ENCODE measurements around the gene PPFIA2.

Gene PPFIA2

GRCh38 chr12:81417056-81417455 lies 342.1 kb downstream of the PPFIA2 start:
- DNase-seq = no peak

- no peak for DNase-seq
Observed at GRCh38 chr12:81416571-81416970, 342.6 kb downstream of the PPFIA2 start.

DNA sequence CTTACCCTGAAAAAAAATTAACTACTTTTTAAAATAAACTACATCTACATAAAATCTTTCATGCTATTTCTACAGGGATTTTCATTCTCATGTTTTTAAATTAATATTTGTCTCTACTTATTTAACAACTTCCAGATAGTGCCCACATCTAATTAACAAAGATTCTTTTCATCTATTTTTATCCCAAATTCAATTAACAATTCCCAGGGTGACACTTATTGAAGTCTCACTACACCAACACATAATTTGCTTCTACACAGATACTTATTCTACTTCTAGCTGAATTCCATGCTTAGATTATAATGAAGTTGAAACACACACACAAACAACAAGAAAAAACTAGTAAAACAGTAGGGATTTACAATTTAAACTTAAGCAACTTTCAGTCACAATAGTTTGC lies 344.7 kb downstream of the PPFIA2 start:
- DNase-seq = no peak

GRCh38 chr12:81412940-81413339 lies 346.2 kb downstream of the PPFIA2 start:
- no peak for DNase-seq

DNA sequence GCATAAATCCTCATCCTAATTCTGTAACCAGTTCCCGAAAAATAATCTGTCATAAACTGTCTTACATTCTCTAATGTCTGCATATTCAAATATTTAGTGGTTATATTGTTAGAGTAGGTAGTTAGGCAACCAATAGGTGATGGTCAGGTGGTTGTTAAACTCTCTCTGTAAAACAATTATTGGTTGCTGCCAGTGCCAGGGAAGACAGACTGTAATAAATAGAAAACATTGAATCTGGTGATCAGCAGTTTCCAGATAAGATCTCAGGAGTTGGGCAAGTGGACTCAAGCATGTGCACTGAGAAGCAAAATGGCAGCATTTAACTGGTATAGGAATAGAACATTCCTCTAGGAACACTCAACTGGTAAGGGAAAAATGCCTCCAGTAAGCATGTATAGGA lies 355.8 kb downstream of the PPFIA2 start:
- DNase-seq = no peak

DNA sequence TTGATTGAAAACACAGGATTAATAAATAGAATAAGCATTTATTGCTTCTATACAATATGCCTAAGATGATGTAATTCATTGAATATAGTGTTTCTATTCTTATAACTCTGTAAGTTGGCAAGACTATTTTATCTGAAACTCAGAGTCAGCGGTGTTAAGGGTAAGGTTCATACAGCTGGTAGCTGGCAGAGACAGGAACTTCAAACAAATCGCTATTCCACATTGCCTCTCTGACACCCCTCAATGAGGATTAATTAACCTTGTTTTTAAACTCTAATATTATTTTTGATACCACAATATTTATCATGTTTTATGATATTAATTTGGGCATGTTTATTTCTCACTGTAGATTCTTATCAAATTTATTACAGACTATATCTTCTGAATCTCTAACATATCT lies 357.9 kb downstream of the PPFIA2 start:
- no peak for DNase-seq

- DNase-seq = no peak
Observed at GRCh38 chr12:81400024-81400423, 359.1 kb downstream of the PPFIA2 start.

DNA sequence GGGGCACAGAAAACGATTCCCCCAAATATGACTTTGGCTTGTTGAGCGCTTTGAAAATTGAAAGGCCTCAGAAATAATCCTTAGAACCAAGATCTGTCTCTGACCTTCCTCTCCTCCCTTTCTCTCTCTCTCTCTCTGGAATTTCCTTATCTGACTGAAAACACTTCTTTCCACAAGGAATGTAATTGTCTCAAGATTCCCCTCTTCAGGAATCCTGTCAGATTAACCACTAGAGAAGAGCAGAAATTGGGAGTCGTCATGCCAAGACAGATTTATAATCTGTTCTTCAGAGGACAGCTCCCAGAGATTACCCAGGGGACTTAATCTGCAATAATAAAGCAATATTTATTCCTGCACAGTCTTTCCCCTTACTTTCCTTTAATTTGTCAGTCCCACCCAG lies 363.7 kb downstream of the PPFIA2 start:
- DNase-seq = no peak

- no peak for DNase-seq
Observed at GRCh38 chr12:81389550-81390099, 369.5 kb downstream of the PPFIA2 start.

DNA sequence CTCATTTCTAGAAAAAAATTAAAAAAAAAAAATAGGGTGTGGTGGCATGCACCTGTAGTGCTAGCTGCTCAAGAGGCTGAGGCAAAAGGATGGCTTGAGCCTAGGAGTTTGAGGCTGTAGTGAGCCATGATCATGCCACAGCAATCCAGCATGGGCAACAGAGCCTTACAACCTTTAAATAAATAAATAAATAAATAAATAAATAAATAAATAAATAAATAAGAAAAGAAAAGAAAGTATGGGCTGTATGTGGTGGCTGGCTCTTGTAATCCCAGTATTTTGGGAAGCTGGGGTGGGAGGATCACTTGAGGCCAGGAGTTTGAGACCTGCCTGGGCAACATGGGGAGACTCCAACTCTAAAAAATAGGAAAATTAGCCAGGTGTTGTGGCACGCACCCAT lies 373.0 kb downstream of the PPFIA2 start:
- no peak for DNase-seq

GRCh38 chr12:81381951-81382350 lies 377.2 kb downstream of the PPFIA2 start:
- DNase-seq = no peak

DNA sequence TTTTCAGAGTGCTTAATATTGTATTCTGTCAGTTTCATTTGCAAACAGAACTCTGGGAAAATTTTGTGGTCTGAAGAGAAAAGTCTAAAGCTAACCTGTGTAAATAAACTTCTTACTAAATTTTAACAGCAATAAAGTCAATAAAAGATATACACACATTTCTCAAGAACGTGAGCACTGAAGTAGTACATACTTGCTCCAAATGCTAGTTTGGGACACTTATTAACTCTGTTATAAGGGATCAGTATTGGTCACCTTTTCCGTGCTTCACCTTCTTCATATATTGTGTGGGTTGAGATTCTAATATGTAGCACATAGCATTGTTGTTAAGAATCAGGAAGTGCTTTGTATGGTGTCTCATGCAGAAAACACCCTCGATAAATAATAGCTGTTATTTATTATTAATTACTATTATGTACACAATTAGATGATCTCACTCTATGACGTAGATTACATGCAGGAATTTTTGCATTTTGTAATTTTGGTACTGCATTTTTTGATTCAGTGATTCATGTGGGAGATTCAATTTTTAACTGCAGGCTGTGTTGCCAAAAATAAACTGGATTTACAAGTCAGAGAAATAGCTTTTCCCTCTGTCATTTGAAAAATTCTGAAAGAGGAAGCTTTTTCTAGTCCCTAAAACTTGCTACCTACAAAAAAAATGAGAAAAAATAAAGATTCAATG lies 380.4 kb downstream of the PPFIA2 start:
- no peak for DNase-seq

- DNase-seq = no peak
Observed at GRCh38 chr12:81377771-81378170, 381.4 kb downstream of the PPFIA2 start.

DNA sequence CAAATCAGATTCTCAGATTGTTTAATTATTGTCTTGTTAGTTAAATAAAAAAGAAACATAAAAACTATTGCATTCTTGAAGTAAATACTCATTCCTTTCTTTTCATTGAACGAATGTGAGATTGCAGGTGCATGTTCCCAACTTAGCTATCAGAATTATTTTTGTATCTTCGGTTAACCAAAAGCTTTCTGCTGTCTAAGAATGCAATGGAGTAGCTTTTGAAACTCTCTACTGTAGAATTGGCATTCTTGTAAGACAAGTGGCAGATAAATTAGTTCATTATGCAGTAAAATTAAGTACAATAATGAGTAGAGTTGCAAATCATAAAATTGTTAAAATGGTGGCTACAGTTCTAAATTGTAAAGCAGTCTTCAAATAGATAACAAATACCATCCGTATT lies 383.2 kb downstream of the PPFIA2 start:
- no peak for DNase-seq

GRCh38 chr12:81370456-81370855 lies 388.7 kb downstream of the PPFIA2 start:
- DNase-seq = no peak

DNA sequence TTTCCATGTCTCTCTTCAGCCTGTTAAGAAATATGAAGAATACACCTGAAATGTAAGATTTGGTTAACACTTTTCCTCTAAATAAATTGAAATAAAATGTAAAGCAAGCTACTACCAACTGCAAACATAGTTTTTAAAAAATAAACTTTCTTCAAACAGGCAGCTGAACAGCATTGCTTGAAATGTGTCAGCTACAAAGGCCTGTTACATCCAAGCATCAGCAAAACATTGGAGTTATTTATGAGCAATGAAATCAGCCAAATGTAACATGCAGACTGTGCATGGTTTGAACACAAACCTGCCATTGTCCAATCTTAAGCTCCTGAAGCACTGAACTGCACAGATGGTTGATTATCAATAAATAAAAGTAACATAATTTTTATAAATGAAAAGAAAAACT lies 390.0 kb downstream of the PPFIA2 start:
- DNase-seq = no peak

DNA sequence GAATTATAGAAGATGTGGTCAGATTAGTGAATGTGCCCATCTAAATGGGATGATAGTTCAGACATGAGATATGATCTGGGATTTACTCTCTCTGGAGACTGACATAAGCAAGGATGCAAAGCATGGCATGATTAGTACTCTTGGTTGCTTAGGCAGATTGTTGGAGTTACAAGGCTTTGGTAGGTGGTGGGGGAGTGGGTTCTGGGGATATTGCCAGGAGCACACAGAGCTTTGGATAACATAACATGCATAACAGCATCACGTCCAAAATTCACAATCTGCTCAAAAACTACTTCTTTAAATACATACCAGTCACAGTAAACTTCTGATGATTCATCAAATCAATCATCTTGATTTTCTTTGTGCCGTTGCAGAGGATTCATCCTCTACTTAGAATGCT lies 393.9 kb downstream of the PPFIA2 start:
- no peak for DNase-seq

- DNase-seq = no peak
Observed at GRCh38 chr12:81360916-81361315, 398.2 kb downstream of the PPFIA2 start.

- DNase-seq = no peak
Observed at GRCh38 chr12:81359736-81360135, 399.4 kb downstream of the PPFIA2 start.

- no peak for DNase-seq
Observed at GRCh38 chr12:81354327-81354932, 404.7 kb downstream of the PPFIA2 start.

DNA sequence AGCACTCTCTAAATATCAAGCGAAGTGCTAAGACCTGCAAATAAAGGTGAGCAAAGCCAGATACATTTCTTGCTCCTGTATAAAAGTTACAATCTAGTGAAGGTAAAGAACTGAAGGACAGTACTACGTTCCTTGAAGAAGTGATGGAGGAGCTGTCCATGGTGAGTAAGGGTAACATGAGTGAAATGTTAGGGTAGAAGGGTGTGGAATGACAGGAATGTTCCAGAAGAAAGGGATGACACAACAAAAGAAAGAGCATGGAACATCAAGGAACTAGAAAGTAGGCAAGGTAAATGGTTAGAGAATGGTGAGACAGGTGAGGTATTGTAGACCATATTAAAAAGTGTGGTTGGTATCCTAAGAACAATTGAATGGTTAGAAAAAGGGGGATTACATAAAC lies 408.8 kb downstream of the PPFIA2 start:
- DNase-seq = no peak

- DNase-seq = no peak
Observed at GRCh38 chr12:81347404-81347803, 411.7 kb downstream of the PPFIA2 start.

GRCh38 chr12:81340910-81341309 lies 418.2 kb downstream of the PPFIA2 start:
- DNase-seq = no peak

- no peak for DNase-seq
Observed at GRCh38 chr12:81339071-81339470, 420.1 kb downstream of the PPFIA2 start.

GRCh38 chr12:81337886-81338285 lies 421.3 kb downstream of the PPFIA2 start:
- no peak for DNase-seq
